Thyroid gland (tissue), 4 donors: ENCODE measurements around the gene SELENOP. TPM values are rescaled to one million over a fixed set of nuclear protein-coding genes. Genes with fewer than 3 reads are reported as not detected.

Experiments used
- DNase-seq, 2 donors: peaks; one replicate each; pipeline ENCODE4 v3.0.0-alpha.2; 2019
- H3K27ac ChIP-seq, 3 donors: fragments of 200-600 bp; sonication (generic); 1 replicate in 2 of 3; 2 replicates in 1 of 3; pipeline ENCODE4 v1.5.1; 2016 to 2019; ENCODE audit warnings: mild to moderate bottlenecking in 1 of 3, moderate library complexity in 1 of 3
- H3K27me3 ChIP-seq: fragments of 200-600 bp; sonication (generic); one replicate; pipeline ENCODE4 v1.5.1; 2019
- H3K36me3 ChIP-seq, 2 donors: fragments of 200-600 bp; sonication (generic); one replicate each; pipeline ENCODE4 v1.5.1; 2016 to 2019
- H3K4me1 ChIP-seq, 2 donors: fragments of 200-600 bp; sonication (generic); one replicate each; pipeline ENCODE4 v1.5.1; 2017 to 2019
- H3K4me3 ChIP-seq, 3 donors: fragments of 200-600 bp; sonication (generic); replicated peaks in 1 of 3; 1 replicate in 2 of 3; 2 replicates in 1 of 3; pipeline ENCODE4 v1.5.1; 2016; ENCODE audit warnings: mild to moderate bottlenecking in 1 of 3
- H3K9me3 ChIP-seq: fragments of 200-600 bp; sonication (generic); one replicate; pipeline ENCODE4 v1.5.1; 2017
- POLR2A ChIP-seq, 2 donors: fragments of 450-650 bp; IDR thresholded peaks; one replicate each; pipeline ENCODE4 v1.6.1; 2017; ENCODE audit warnings: antibody characterized with exemption in 2 of 2, mild to moderate bottlenecking in 2 of 2, moderate library complexity in 1 of 2
- WGBS, 2 donors: methylation state at CpG; one replicate each; pipeline ENCODE4 v1.1.5; 2017; 5-methylcytosine and 5-hydroxymethylcytosine counted together
- intact Hi-C: fragments of 100-400 bp; cut with DNase I; formaldehyde crosslinking; loops from one replicate; pipeline ENCODE4 v1.15.1; 2023
- total RNA-seq, 4 donors: library from RNA; depleted of rRNA; stranded (reverse); fragments of >200 nt; gene quantifications; one replicate each; pipeline ENCODE4 v1.2.3, GENCODE V29; 2016
- TF ChIP-seq, protein P1 (sequence below), 6 experiments: fragments of 200-600 bp in 3 of 6; fragments of 450-650 bp in 3 of 6; sonication (generic) in 3 of 6; IDR thresholded peaks; one replicate each; pipeline ENCODE4 v1.5.1; 2016 to 2019; ENCODE audit warnings: antibody characterized with exemption in 6 of 6, mild to moderate bottlenecking in 2 of 6, inconsistent platforms in 1 of 6, moderate library complexity in 1 of 6

Gene SELENOP
- total RNA-seq, 4 donors from 2014 or later = 162 to 637 (median 392) TPM

DNA sequence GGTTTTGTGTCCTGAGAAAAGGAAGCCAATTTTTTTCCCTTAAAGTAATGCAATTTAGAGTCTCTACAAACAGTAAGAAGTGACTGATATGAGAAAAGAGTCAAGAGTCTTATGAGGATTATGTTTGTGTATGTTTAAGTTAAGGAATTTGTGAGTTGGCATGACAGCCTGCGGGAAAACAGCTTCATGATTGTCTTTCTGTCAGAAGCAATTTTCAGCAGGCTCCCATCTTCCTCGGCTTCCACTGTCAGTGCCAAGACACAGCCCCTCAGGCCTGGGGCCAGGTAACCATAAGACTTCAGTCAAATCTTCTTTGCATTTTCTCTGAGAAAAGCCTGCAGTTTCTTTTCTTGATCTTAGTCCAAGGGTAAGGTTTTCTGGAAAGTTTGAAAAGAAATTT is 17.0 kb upstream of the SELENOP start:
- no peak overlapping the region for H3K27ac ChIP-seq
- H3K27me3 ChIP-seq = no peaks in the 10 kb centered on the region
- H3K9me3 ChIP-seq = no peaks in the 10 kb centered on the region
- no peak overlapping the region for H3K4me3 ChIP-seq
- no peaks in the 10 kb centered on the region for H3K36me3 ChIP-seq
- no peak for DNase-seq
- WGBS, 2 donors = 66 to 76% methylated on average over 2 of the region's 2 CpGs
- intact Hi-C loops = no loop called here
- no peaks in the 10 kb centered on the region for H3K4me1 ChIP-seq
- TF ChIP-seq, protein P1, sequence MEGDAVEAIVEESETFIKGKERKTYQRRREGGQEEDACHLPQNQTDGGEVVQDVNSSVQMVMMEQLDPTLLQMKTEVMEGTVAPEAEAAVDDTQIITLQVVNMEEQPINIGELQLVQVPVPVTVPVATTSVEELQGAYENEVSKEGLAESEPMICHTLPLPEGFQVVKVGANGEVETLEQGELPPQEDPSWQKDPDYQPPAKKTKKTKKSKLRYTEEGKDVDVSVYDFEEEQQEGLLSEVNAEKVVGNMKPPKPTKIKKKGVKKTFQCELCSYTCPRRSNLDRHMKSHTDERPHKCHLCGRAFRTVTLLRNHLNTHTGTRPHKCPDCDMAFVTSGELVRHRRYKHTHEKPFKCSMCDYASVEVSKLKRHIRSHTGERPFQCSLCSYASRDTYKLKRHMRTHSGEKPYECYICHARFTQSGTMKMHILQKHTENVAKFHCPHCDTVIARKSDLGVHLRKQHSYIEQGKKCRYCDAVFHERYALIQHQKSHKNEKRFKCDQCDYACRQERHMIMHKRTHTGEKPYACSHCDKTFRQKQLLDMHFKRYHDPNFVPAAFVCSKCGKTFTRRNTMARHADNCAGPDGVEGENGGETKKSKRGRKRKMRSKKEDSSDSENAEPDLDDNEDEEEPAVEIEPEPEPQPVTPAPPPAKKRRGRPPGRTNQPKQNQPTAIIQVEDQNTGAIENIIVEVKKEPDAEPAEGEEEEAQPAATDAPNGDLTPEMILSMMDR (IDR thresholded peaks at IDR 0.05) = no peak
- TF ChIP-seq POLR2A (IDR thresholded peaks at IDR 0.05) = no peak

- Histone ChIP-seq H3K27me3 (no peaks in the 10 kb centered on the region), H3K4me3 (no peak overlapping the region), H3K9me3 (no peaks in the 10 kb centered on the region), H3K4me1 (no peaks in the 10 kb centered on the region), H3K27ac (no peak overlapping the region), H3K36me3 (no peaks in the 10 kb centered on the region)
- DNase-seq = no peak
- TF ChIP-seq POLR2A (IDR thresholded peaks at IDR 0.05) = no peak
- TF ChIP-seq, protein P1 (IDR thresholded peaks at IDR 0.05) = no peak
- WGBS, 2 donors = 70 to 75% methylated on average over 2 of the region's 2 CpGs
- intact Hi-C loops = no loop called here
These were observed 15.2 kb upstream of the SELENOP start for GRCh38 chr5:42826757-42827515.

DNA sequence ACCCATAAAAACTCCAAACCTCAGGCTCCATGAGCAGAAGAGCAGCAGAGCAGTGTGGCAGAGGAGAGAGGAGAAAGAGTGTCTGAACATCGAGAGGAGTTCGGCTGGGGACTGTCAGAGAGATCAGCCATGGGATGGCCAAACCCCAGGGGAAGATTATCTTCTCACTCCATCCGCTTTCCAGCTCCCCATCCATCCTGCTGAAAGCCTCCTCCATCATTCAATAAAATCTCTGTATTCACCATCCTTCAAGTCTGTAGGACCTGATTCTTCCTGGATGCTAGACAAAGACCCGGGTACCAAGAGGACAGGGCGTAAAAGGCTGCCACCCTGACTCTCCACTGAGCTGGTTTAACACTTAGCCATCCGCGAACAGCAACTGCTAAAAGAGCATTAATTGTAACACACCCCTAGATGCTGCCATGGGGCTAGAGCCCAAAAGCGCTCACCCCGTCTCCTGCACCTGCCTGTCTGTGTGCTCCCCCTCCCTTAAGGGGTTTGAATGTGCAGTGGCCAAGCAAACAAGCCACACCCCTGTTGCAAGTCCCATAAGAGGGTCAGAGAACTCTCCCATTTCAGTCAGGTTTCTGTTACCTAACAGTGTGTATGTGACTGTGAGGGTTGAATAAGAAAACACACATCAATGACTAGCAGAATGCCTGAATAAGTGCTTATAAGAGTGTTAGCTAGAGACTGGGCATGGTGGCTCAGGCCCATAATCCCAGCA is 13.9 kb upstream of the SELENOP start:
- TF ChIP-seq, protein P1 (IDR thresholded peaks at IDR 0.05) = no peak
- TF ChIP-seq POLR2A (IDR thresholded peaks at IDR 0.05) = no peak
- Histone ChIP-seq H3K27me3 (no peaks in the 10 kb centered on the region), H3K36me3 (no peaks in the 10 kb centered on the region), H3K4me1 (no peaks in the 10 kb centered on the region), H3K9me3 (no peaks in the 10 kb centered on the region), H3K27ac (no peak overlapping the region), H3K4me3 (no peak overlapping the region)
- intact Hi-C loops = no loop called here
- DNase-seq = no peak
- WGBS, 2 donors = 77 to 89% methylated on average over 9 of the region's 9 CpGs

GRCh38 chr5:42824347-42824976 is 12.8 kb upstream of the SELENOP start:
- WGBS, 2 donors = 83 to 88% methylated on average over 7 of the region's 7 CpGs
- intact Hi-C loops = no loop called here
- no peak overlapping the region for H3K4me3 ChIP-seq

More at GRCh38 chr5:42824347-42824976, 12.8 kb upstream of the SELENOP start:
- no peaks in the 10 kb centered on the region for H3K9me3 ChIP-seq
- no peaks in the 10 kb centered on the region for H3K36me3 ChIP-seq
- no peak for DNase-seq
- H3K27ac ChIP-seq = no peak overlapping the region
- TF ChIP-seq, protein P1 (IDR thresholded peaks at IDR 0.05) = no peak
- no peak for TF ChIP-seq POLR2A (IDR thresholded peaks at IDR 0.05)
- H3K27me3 ChIP-seq = no peaks in the 10 kb centered on the region
- H3K4me1 ChIP-seq = no peaks in the 10 kb centered on the region
